ENCODE results near the gene MN1. TPM values are rescaled to one million over a fixed set of nuclear protein-coding genes. Genes with fewer than 3 reads are reported as not detected.
A peak's percentile ranks its signal among the peaks of the same experiment; 100 is the strongest.

MN1 gene
- total and polyA plus RNA-seq, 2 donors = 0.47 to 1.4 TPM

GRCh38 chr22:27803841-27804415 lies 2.4 kb upstream of the MN1 start:
- 78% methylated on average over 11 of the region's 11 CpGs for WGBS
- no peak overlapping the region for H3K4me3 ChIP-seq (ENCODE audit: low read length in 2 of 2)
- no peak overlapping the region for H3K27ac ChIP-seq (ENCODE audit: low read depth in 1 of 2, low read length in 1 of 2)
- peaks cover 4 to 8% of the 10 kb centered on the region in 2 donors for H3K4me1 ChIP-seq (ENCODE audit: control insufficient read depth in 2 of 2, insufficient read depth in 2 of 2, low read length in 2 of 2)
- H3K27me3 ChIP-seq (ENCODE audit: control insufficient read depth in 2 of 2, insufficient read depth in 1 of 2, low read length in 1 of 2) = peaks cover 37 to 60% of the 10 kb centered on the region in 2 donors
- H3K36me3 ChIP-seq (ENCODE audit: control insufficient read depth in 2 of 2, insufficient read depth in 2 of 2, low read length in 1 of 2) = no peaks in the 10 kb centered on the region
- no peaks in the 10 kb centered on the region for H3K9me3 ChIP-seq (ENCODE audit: control insufficient read depth in 2 of 2, insufficient read depth in 1 of 2, low read length in 1 of 2)
- DNase-seq (ENCODE audit: low read depth in 6 of 9, low spot score in 9 of 9) = no peak

- peak overlapping the region; percentile 36 to 59 for H3K4me3 ChIP-seq (ENCODE audit: low read length in 2 of 2)
- 30% methylated on average over 35 of the region's 35 CpGs for WGBS
- H3K36me3 ChIP-seq (ENCODE audit: control insufficient read depth in 2 of 2, insufficient read depth in 2 of 2, low read length in 1 of 2) = no peaks in the 10 kb centered on the region
- no peak for DNase-seq (ENCODE audit: low read depth in 6 of 9, low spot score in 9 of 9)
- H3K4me1 ChIP-seq (ENCODE audit: control insufficient read depth in 2 of 2, insufficient read depth in 2 of 2, low read length in 2 of 2) = peaks cover 4 to 8% of the 10 kb centered on the region in 2 donors
- peaks cover 37 to 60% of the 10 kb centered on the region in 2 donors for H3K27me3 ChIP-seq (ENCODE audit: control insufficient read depth in 2 of 2, insufficient read depth in 1 of 2, low read length in 1 of 2)
- no peaks in the 10 kb centered on the region for H3K9me3 ChIP-seq (ENCODE audit: control insufficient read depth in 2 of 2, insufficient read depth in 1 of 2, low read length in 1 of 2)
- H3K27ac ChIP-seq (ENCODE audit: low read depth in 1 of 2, low read length in 1 of 2) = peak overlapping the region in 1 of 2 donors; percentile 3
Measured at GRCh38 chr22:27802346-27803073, 954 bp upstream of the MN1 start.

- Histone ChIP-seq H3K27me3 (ENCODE audit: control insufficient read depth in 2 of 2, insufficient read depth in 1 of 2, low read length in 1 of 2) (peaks cover 37 to 60% of the 10 kb centered on the region in 2 donors), H3K4me1 (ENCODE audit: control insufficient read depth in 2 of 2, insufficient read depth in 2 of 2, low read length in 2 of 2) (peaks cover 4 to 8% of the 10 kb centered on the region in 2 donors), H3K27ac (ENCODE audit: low read depth in 1 of 2, low read length in 1 of 2) (no peak overlapping the region), H3K4me3 (ENCODE audit: low read length in 2 of 2) (peak overlapping the region; percentile 36 to 59), H3K9me3 (ENCODE audit: control insufficient read depth in 2 of 2, insufficient read depth in 1 of 2, low read length in 1 of 2) (no peaks in the 10 kb centered on the region), H3K36me3 (ENCODE audit: control insufficient read depth in 2 of 2, insufficient read depth in 2 of 2, low read length in 1 of 2) (no peaks in the 10 kb centered on the region)
- peak in 3 of 9 donors; percentile 18 to 50 (median 23) for DNase-seq (ENCODE audit: low read depth in 6 of 9, low spot score in 9 of 9)
- under 1% methylated on average over 58 of the region's 58 CpGs for WGBS
Measured at GRCh38 chr22:27801202-27801615, 347 bp downstream of the MN1 start.

GRCh38 chr22:27800250-27801201 lies 1.0 kb downstream of the MN1 start:
- no peaks in the 10 kb centered on the region for H3K9me3 ChIP-seq (ENCODE audit: control insufficient read depth in 2 of 2, insufficient read depth in 1 of 2, low read length in 1 of 2)
- WGBS = 8% methylated on average over 82 of the region's 82 CpGs
- H3K27ac ChIP-seq (ENCODE audit: low read depth in 1 of 2, low read length in 1 of 2) = no peak overlapping the region
- H3K4me3 ChIP-seq (ENCODE audit: low read length in 2 of 2) = peak overlapping the region; percentile 32 to 59
- peaks cover 4 to 8% of the 10 kb centered on the region in 2 donors for H3K4me1 ChIP-seq (ENCODE audit: control insufficient read depth in 2 of 2, insufficient read depth in 2 of 2, low read length in 2 of 2)
- H3K36me3 ChIP-seq (ENCODE audit: control insufficient read depth in 2 of 2, insufficient read depth in 2 of 2, low read length in 1 of 2) = no peaks in the 10 kb centered on the region
- DNase-seq (ENCODE audit: low read depth in 6 of 9, low spot score in 9 of 9) = no peak
- peaks cover 37 to 60% of the 10 kb centered on the region in 2 donors for H3K27me3 ChIP-seq (ENCODE audit: control insufficient read depth in 2 of 2, insufficient read depth in 1 of 2, low read length in 1 of 2)

DNA sequence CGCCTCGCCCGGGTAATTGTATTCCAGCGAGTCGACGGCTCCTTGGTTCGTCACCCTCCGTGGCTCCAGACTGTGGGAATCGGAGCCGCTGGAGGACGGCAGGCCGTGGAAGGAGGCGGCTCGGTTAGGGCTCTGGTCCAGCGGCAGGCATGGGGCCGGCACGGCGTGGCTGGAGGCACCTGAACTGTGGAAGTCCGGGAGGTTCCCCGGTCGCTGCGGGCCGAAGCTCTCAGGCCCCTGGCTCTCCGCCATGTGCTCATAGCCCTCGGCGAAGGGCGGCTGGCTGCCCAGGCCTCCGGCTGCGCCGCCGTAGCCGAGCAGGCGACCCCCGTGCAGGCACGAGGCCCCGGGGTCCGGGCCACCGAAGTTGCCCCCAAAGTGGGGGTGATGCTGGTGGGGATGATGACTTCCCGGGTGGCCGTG lies 1.7 kb downstream of the MN1 start:
- DNase-seq (ENCODE audit: low read depth in 6 of 9, low spot score in 9 of 9) = no peak
- no peaks in the 10 kb centered on the region for H3K36me3 ChIP-seq (ENCODE audit: control insufficient read depth in 2 of 2, insufficient read depth in 2 of 2, low read length in 1 of 2)
- H3K4me3 ChIP-seq (ENCODE audit: low read length in 2 of 2) = no peak overlapping the region
- 82% methylated on average over 40 of the region's 40 CpGs for WGBS
- peaks cover 37 to 55% of the 10 kb centered on the region in 2 donors for H3K27me3 ChIP-seq (ENCODE audit: control insufficient read depth in 2 of 2, insufficient read depth in 1 of 2, low read length in 1 of 2)
- no peak overlapping the region for H3K27ac ChIP-seq (ENCODE audit: low read depth in 1 of 2, low read length in 1 of 2)
- H3K9me3 ChIP-seq (ENCODE audit: control insufficient read depth in 2 of 2, insufficient read depth in 1 of 2, low read length in 1 of 2) = no peaks in the 10 kb centered on the region
- H3K4me1 ChIP-seq (ENCODE audit: control insufficient read depth in 2 of 2, insufficient read depth in 2 of 2, low read length in 2 of 2) = peaks cover 4 to 8% of the 10 kb centered on the region in 2 donors

- Histone ChIP-seq H3K36me3 (ENCODE audit: control insufficient read depth in 2 of 2, insufficient read depth in 2 of 2, low read length in 1 of 2) (no peaks in the 10 kb centered on the region), H3K27ac (ENCODE audit: low read depth in 1 of 2, low read length in 1 of 2) (no peak overlapping the region), H3K27me3 (ENCODE audit: control insufficient read depth in 2 of 2, insufficient read depth in 1 of 2, low read length in 1 of 2) (peaks cover 37 to 49% of the 10 kb centered on the region in 2 donors), H3K4me3 (ENCODE audit: low read length in 2 of 2) (no peak overlapping the region), H3K4me1 (ENCODE audit: control insufficient read depth in 2 of 2, insufficient read depth in 2 of 2, low read length in 2 of 2) (peaks cover 4 to 5% of the 10 kb centered on the region in 2 donors), H3K9me3 (ENCODE audit: control insufficient read depth in 2 of 2, insufficient read depth in 1 of 2, low read length in 1 of 2) (no peaks in the 10 kb centered on the region)
- 95% methylated on average over 62 of the region's 62 CpGs for WGBS
- DNase-seq (ENCODE audit: low read depth in 6 of 9, low spot score in 9 of 9) = no peak
Measured at GRCh38 chr22:27799015-27799826, 2.3 kb downstream of the MN1 start.

DNA sequence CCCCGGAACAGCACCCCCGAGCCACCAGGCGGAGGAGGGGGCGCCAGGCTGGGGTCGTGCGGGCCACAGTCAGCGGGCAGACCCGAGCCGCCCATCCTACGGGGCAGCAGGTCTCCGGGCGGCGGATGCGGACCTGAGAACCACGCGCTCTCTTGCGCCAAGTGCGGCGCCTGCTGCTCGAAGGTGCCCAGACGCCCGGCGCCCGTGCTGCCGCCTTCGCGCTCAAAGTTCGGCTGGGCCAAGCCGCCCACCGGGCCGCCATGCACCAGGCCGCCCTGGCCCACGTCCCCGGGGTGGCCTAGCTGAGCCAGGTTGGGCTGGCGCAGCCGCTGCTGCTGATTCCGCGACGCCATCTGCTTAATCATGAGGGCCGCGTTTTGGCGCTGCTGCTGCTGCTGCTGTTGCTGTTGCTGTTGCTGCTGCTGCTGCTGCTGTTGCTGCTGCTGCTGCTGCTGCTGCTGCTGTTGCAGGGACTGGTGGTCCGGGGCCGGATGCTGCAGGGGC lies 3.0 kb downstream of the MN1 start:
- H3K27ac ChIP-seq (ENCODE audit: low read depth in 1 of 2, low read length in 1 of 2) = no peak overlapping the region

More for the DNA sequence above, 3.0 kb downstream of the MN1 start:
- Histone ChIP-seq H3K4me1 (ENCODE audit: control insufficient read depth in 2 of 2, insufficient read depth in 2 of 2, low read length in 2 of 2) (peaks cover 4 to 5% of the 10 kb centered on the region in 2 donors), H3K27me3 (ENCODE audit: control insufficient read depth in 2 of 2, insufficient read depth in 1 of 2, low read length in 1 of 2) (peaks cover 35 to 44% of the 10 kb centered on the region in 2 donors), H3K9me3 (ENCODE audit: control insufficient read depth in 2 of 2, insufficient read depth in 1 of 2, low read length in 1 of 2) (no peaks in the 10 kb centered on the region), H3K4me3 (ENCODE audit: low read length in 2 of 2) (no peak overlapping the region), H3K36me3 (ENCODE audit: control insufficient read depth in 2 of 2, insufficient read depth in 2 of 2, low read length in 1 of 2) (no peaks in the 10 kb centered on the region)
- DNase-seq (ENCODE audit: low read depth in 6 of 9, low spot score in 9 of 9) = no peak
- 96% methylated on average over 44 of the region's 44 CpGs for WGBS

Measured in thymus (tissue), 11 donors.